Measurements from ENCODE around the gene HOXC9. TPM values are rescaled to one million over a fixed set of nuclear protein-coding genes. Genes with fewer than 3 reads are reported as not detected.

HOXC9 gene
- total RNA-seq, 1 experiment from 2014 or later, result 11.3 TPM

DNA sequence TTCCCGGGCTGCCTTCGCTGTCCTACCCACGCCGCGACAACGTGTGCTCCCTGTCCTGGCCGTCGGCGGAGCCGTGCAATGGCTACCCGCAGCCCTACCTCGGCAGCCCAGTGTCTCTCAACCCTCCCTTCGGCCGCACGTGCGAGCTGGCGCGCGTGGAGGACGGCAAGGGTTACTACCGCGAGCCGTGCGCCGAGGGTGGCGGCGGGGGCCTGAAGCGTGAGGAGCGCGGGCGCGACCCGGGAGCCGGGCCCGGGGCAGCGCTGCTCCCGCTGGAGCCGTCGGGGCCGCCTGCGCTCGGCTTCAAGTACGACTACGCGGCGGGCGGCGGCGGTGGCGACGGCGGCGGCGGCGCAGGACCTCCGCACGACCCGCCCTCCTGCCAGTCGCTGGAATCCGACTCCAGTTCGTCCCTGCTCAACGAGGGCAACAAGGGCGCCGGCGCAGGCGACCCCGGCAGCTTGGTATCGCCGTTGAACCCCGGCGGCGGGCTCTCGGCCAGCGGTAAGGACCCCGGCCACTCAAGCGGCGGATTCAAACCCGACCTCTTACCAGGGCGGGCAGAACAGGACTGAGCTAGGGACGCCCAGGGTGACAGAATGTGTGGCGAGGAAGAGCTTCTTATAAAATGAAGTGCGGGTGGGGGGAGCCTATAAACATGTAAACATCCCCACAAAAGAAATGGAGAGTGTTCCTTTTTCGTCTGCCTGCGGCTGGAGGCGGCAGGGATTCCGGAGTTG lies 44.8 kb upstream of the HOXC9 start:
- no TSS peak for BruUV-seq (replicated peaks)
- Histone ChIP-seq H3K79me2 (ENCODE audit: insufficient read depth, low read length) (no peaks in the 10 kb centered on the region), H4K20me1 (ENCODE audit: insufficient read depth) (no peaks in the 10 kb centered on the region), H3K9me3 (ENCODE audit: control insufficient read depth in 1 of 2, insufficient read depth in 1 of 2, low read depth in 1 of 2, low read length in 2 of 2) (no peaks in the 10 kb centered on the region), H3K4me1 (ENCODE audit: control insufficient read depth in 1 of 2, insufficient read depth in 2 of 2, low read length in 2 of 2) (peaks cover 12 to 15% of the 10 kb centered on the region in 2 experiments), H3K36me3 (ENCODE audit: control insufficient read depth in 1 of 2, insufficient read depth in 2 of 2, low read length in 2 of 2) (no peaks in the 10 kb centered on the region), H3K4me3 (replicated peaks in 1 of 2; ENCODE audit: low read depth in 1 of 2, low read length in 2 of 2) (no peak overlapping the region), H3K9ac (ENCODE audit: low read length) (no peak overlapping the region), H3K9me2 (ENCODE audit: insufficient read depth) (no peaks in the 10 kb centered on the region), H3K27me3 (ENCODE audit: insufficient read depth, low read length) (no peaks in the 10 kb centered on the region), H2AFZ (ENCODE audit: low read depth, low read length, poor library complexity, severe bottlenecking) (no peak overlapping the region), H3K27ac (ENCODE audit: low read depth, low read length) (no peak overlapping the region; the same call in 1 of the 2 replicates), H3K4me2 (ENCODE audit: low read length) (no peak overlapping the region)
- TF ChIP-seq EZH2 (IDR thresholded peaks at IDR 0.05), result no peak
- TF ChIP-seq, protein P1, sequence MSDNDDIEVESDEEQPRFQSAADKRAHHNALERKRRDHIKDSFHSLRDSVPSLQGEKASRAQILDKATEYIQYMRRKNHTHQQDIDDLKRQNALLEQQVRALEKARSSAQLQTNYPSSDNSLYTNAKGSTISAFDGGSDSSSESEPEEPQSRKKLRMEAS (IDR thresholded peaks at IDR 0.05), result no peak
- TF ChIP-seq SIN3A (IDR thresholded peaks at IDR 0.05; ENCODE audit: low read depth), result no peak
- no peak for TF ChIP-seq YY1 (IDR thresholded peaks at IDR 0.05; ENCODE audit: extremely low read depth, insufficient replicate concordance, low read depth, low read length)
- TF ChIP-seq EZH2phosphoT487 (IDR thresholded peaks at IDR 0.05; ENCODE audit: borderline replicate concordance), result no peak
- no peak for TF ChIP-seq TCF7L2 (IDR thresholded peaks at IDR 0.05; ENCODE audit: borderline replicate concordance, extremely low read depth, insufficient read depth, insufficient read length)
- no peak for TF ChIP-seq ATF3 (IDR thresholded peaks at IDR 0.05)
- POLR2A ChIA-PET, result no interaction called here
- RAD21 ChIA-PET (ENCODE audit: low non-redundant PET in 1 of 2, low total read pairs in 2 of 2, uncharacterized antibody in 2 of 2, unreplicated experiment in 2 of 2), result no interaction called here
- CTCF ChIA-PET, result no interaction called here
- ATAC-seq, result no peak
- intact Hi-C loops (cut with micrococcal nuclease), result no loop called here
- DNase-seq (ENCODE audit: low read depth, low spot score), result no peak

GRCh38 chr12:53955776-53956250 lies 44.1 kb upstream of the HOXC9 start:
- H3K9me3 ChIP-seq (ENCODE audit: control insufficient read depth in 1 of 2, insufficient read depth in 1 of 2, low read depth in 1 of 2, low read length in 2 of 2), result no peaks in the 10 kb centered on the region
- no peaks in the 10 kb centered on the region for H4K20me1 ChIP-seq (ENCODE audit: insufficient read depth)
- ATAC-seq (no peak), DNase-seq (ENCODE audit: low read depth, low spot score) (no peak)
- H3K27ac ChIP-seq (ENCODE audit: low read depth, low read length), result no peak overlapping the region
- H3K9ac ChIP-seq (ENCODE audit: low read length), result no peak overlapping the region
- intact Hi-C loops (cut with micrococcal nuclease), result no loop called here
- no peaks in the 10 kb centered on the region for H3K79me2 ChIP-seq (ENCODE audit: insufficient read depth, low read length)
- BruUV-seq (replicated peaks), result no TSS peak
- no peak overlapping the region for H2AFZ ChIP-seq (ENCODE audit: low read depth, low read length, poor library complexity, severe bottlenecking)
- H3K4me1 ChIP-seq (ENCODE audit: control insufficient read depth in 1 of 2, insufficient read depth in 2 of 2, low read length in 2 of 2), result peaks cover 12 to 15% of the 10 kb centered on the region in 2 experiments
- ChIA-PET POLR2A (no interaction called here), RAD21 (ENCODE audit: low non-redundant PET in 1 of 2, low total read pairs in 2 of 2, uncharacterized antibody in 2 of 2, unreplicated experiment in 2 of 2) (no interaction called here), CTCF (no interaction called here)
- H3K36me3 ChIP-seq (ENCODE audit: control insufficient read depth in 1 of 2, insufficient read depth in 2 of 2, low read length in 2 of 2), result no peaks in the 10 kb centered on the region
- H3K4me3 ChIP-seq (replicated peaks in 1 of 2; ENCODE audit: low read depth in 1 of 2, low read length in 2 of 2), result no peak overlapping the region
- no peaks in the 10 kb centered on the region for H3K9me2 ChIP-seq (ENCODE audit: insufficient read depth)
- H3K4me2 ChIP-seq (ENCODE audit: low read length), result no peak overlapping the region
- H3K27me3 ChIP-seq (ENCODE audit: insufficient read depth, low read length), result no peaks in the 10 kb centered on the region
- TF ChIP-seq, protein P2, sequence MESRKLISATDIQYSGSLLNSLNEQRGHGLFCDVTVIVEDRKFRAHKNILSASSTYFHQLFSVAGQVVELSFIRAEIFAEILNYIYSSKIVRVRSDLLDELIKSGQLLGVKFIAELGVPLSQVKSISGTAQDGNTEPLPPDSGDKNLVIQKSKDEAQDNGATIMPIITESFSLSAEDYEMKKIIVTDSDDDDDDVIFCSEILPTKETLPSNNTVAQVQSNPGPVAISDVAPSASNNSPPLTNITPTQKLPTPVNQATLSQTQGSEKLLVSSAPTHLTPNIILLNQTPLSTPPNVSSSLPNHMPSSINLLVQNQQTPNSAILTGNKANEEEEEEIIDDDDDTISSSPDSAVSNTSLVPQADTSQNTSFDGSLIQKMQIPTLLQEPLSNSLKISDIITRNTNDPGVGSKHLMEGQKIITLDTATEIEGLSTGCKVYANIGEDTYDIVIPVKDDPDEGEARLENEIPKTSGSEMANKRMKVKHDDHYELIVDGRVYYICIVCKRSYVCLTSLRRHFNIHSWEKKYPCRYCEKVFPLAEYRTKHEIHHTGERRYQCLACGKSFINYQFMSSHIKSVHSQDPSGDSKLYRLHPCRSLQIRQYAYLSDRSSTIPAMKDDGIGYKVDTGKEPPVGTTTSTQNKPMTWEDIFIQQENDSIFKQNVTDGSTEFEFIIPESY (IDR thresholded peaks at IDR 0.05; ENCODE audit: extremely low read depth, insufficient replicate concordance, low read length), result no peak
- TF ChIP-seq ATF3 (IDR thresholded peaks at IDR 0.05) (no peak), POLR2A (IDR thresholded peaks at IDR 0.05; ENCODE audit: borderline replicate concordance, extremely low read depth, insufficient read depth, insufficient read length) (no peak), TCF7L2 (IDR thresholded peaks at IDR 0.05; ENCODE audit: borderline replicate concordance, extremely low read depth, insufficient read depth, insufficient read length) (no peak), SP1 (IDR thresholded peaks at IDR 0.05; ENCODE audit: low read depth) (no peak), EZH2phosphoT487 (IDR thresholded peaks at IDR 0.05; ENCODE audit: borderline replicate concordance) (no peak), JUND (IDR thresholded peaks at IDR 0.05) (no peak), ZFX (IDR thresholded peaks at IDR 0.05) (no peak), CBX3 (IDR thresholded peaks at IDR 0.05; ENCODE audit: low read depth) (no peak), POLR2AphosphoS5 (IDR thresholded peaks at IDR 0.05; ENCODE audit: low read depth, low read length) (no peak), FOSL1 (IDR thresholded peaks at IDR 0.05; ENCODE audit: low read depth) (no peak)
- TF ChIP-seq, protein P1 (IDR thresholded peaks at IDR 0.05), result no peak

Measured in HCT116 (cell line).